Ramos (cell line): ENCODE measurements around the gene SLX1B.
"Not testable (repeated sequence)": the region's sequence is repeated elsewhere in the genome, so short reads cannot be mapped to it uniquely, and the experiment has no call there.

Experiments used
- in situ Hi-C: fragments of 300-500 bp; cut with MboI; formaldehyde crosslinking; loops from one replicate; pipeline ENCODE4 v1.14.3; 2022; ENCODE audit warnings: low sequenced_read_pairs; ENCODE audit not compliant: unreplicated experiment

SLX1B gene

GRCh38 chr16:29454269-29454668 lies at the start of gene SLX1B, which contains the start of gene BOLA2:
Gene SLX1B, plus strand, starts transcription at chr16:29454533.
Gene BOLA2, minus strand, starts transcription at chr16:29454351. Its CDS starts 98 bp downstream, at chr16:29454253.
- in situ Hi-C loops, result not testable (repeated sequence)

- in situ Hi-C loops, result not testable (repeated sequence)
These were observed 49.1 kb upstream of the SLX1B start for GRCh38 chr16:29405249-29405648.

GRCh38 chr16:29423587-29423986 lies 30.7 kb upstream of the SLX1B start:
- in situ Hi-C loops, result not testable (repeated sequence)

- in situ Hi-C loops, result not testable (repeated sequence)
These were observed 28.9 kb upstream of the SLX1B start for GRCh38 chr16:29425390-29425789.

GRCh38 chr16:29453754-29454153 lies 579 bp upstream of the SLX1B start:
- in situ Hi-C loops, result not testable (repeated sequence)

GRCh38 chr16:29454828-29455227 lies 495 bp downstream of the SLX1B start:
- in situ Hi-C loops, result not testable (repeated sequence)

GRCh38 chr16:29457660-29458059 lies 3.3 kb downstream of the SLX1B start:
- in situ Hi-C loops, result not testable (repeated sequence)

- in situ Hi-C loops, result not testable (repeated sequence)
These were observed 5.6 kb downstream of the SLX1B start, which contains the start of gene SULT1A4 for GRCh38 chr16:29459706-29460646. Gene SULT1A4, plus strand, starts transcription at chr16:29459913. Its CDS starts 1,473 bp downstream, at chr16:29461386.

- in situ Hi-C loops, result not testable (repeated sequence)
These were observed 6.3 kb downstream of the SLX1B start for GRCh38 chr16:29460647-29461030.

- in situ Hi-C loops, result not testable (repeated sequence)
These were observed 11.9 kb downstream of the SLX1B start for GRCh38 chr16:29465985-29466824.

GRCh38 chr16:29466904-29467303 lies 12.6 kb downstream of the SLX1B start:
- in situ Hi-C loops, result not testable (repeated sequence)

GRCh38 chr16:29467654-29468366 lies 13.5 kb downstream of the SLX1B start:
- in situ Hi-C loops, result not testable (repeated sequence)

GRCh38 chr16:29469660-29470059 lies 15.3 kb downstream of the SLX1B start:
- in situ Hi-C loops, result not testable (repeated sequence)

- in situ Hi-C loops, result not testable (repeated sequence)
These were observed 17.7 kb downstream of the SLX1B start for GRCh38 chr16:29472065-29472464.

- in situ Hi-C loops, result not testable (repeated sequence)
These were observed 27.9 kb downstream of the SLX1B start for GRCh38 chr16:29482276-29482675.

- in situ Hi-C loops, result not testable (repeated sequence)
These were observed 52.0 kb downstream of the SLX1B start, which contains the start of gene NPIPB12 for GRCh38 chr16:29506308-29506707. Gene NPIPB12, minus strand, starts transcription at chr16:29506408.
